ENCODE results near the gene SLIT1.

The SLIT1 gene

DNA sequence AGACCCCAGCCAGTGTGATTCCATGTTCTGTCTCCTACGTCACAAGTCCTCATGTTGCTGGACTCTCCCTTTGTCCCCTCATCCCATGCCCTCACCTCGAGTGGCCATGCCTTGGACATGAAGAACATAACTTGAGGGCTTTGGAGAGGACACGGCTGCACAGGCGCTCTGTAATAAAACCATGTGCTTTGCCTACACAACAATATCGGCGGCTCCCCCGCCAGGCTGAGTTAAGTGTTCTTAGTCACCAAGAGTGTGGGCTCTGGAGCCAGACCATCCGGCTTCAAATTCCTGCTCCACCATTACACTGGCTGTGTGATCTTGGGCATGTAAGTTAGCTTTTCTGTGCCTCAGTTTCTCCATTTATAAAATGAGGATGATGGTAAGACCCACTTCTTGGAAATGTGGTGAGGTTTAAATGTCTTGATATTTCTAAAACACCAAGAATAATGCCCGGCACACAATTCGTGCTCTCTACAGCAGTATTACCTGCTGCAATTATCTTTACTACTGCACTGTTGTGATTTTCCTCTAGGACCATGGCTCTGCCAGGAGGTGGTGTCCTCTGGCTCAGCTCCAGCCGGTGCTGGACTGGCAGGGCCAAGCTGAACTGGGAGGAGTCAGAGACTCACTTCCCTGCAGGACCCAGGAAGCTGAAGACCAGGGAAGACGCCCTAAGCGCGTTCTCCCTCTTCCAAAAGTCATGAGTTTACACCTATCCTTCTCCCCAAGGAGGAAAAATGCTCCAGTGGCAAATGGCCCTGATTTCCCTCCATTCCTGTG is 15.7 kb downstream of the SLIT1 start:
- FAIRE-seq = no peak

- no peak for FAIRE-seq
Observed at GRCh38 chr10:97169063-97169462, 16.7 kb downstream of the SLIT1 start.

GRCh38 chr10:97168645-97169044 is 17.1 kb downstream of the SLIT1 start:
- FAIRE-seq = no peak

GRCh38 chr10:97165499-97165898 is 20.3 kb downstream of the SLIT1 start:
- no peak for FAIRE-seq

GRCh38 chr10:97163781-97164501 is 21.8 kb downstream of the SLIT1 start:
- no peak for FAIRE-seq

DNA sequence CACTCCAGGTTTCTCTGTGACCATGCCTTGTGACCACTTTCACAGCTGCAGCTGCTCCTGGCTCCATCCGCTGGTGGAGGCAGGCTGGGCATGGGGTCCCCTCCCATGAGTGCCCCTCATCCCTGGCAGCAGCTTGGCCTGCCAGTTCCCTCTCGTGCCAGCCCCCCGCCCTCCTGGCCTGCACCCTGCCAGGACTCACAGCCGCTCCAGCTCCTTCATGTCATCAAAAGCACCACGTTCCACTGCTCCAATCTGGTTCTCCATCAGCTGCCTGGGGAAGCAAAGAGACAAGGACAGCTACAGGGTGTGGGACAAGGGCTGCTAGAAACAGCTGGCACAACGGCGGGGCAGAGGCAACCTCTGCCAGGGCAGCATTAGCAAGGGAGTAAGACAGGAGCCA is 22.6 kb downstream of the SLIT1 start:
- no peak for FAIRE-seq

DNA sequence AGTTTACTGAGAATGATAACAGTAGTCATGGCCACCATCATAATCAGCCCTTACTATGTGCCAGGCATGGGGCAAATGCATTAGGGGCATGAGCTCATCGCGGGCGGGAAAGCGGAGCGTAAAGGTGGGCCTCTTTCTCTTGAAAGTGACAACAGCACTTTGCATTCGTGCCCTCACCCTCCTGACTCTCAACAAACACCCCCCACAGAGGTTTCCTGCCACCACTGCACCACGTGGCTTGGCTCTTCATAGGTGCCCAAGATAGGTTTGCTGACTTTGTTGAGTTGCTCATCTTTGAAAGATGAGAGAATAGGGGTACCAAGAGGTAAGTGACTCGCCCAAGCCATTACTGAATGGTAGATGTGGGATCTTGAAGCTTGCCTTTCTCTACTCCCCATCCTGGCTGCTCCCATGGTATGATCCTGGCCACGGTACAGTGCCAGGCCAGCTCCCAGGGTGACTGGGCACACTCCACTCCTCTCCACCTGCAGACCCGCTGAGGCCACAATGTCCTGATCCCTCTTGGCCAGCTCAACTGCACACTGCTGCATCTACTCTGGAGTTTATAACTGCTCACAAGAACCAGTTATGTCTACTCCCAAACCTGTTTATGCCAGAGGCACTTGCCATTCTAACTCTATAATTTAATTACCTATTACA is 26.0 kb downstream of the SLIT1 start:
- FAIRE-seq = no peak

- FAIRE-seq = no peak
Observed at GRCh38 chr10:97157578-97158095, 28.1 kb downstream of the SLIT1 start.

- FAIRE-seq = no peak
Observed at GRCh38 chr10:97154781-97155180, 31.0 kb downstream of the SLIT1 start.

- no peak for FAIRE-seq
Observed at GRCh38 chr10:97154162-97154561, 31.6 kb downstream of the SLIT1 start.

DNA sequence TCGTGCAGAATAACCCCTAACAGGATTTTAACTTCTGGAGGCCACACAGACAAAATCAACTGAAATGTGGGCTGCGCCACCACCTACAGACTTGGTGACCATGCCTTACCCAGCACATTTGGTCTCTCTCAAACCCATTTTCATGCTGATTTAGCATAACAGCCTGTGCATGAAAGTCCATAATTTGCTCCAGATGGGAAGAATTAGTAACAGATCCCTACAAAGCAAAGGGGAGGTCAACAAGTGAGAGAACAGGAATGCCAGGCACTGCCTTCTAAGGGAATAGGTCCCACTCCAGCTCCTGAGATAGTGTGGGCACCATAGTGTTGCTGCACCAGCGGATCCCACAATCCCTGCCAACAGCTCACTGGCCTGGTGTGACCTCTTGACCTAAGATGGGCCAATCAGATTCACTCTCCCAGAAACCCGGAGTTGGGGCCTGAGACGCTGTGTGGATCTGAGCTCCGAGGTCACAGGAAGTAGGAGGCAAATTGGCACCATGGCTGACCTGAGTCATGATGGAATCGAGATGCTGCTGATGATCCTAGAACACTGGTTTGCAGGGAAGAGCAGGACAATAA is 32.4 kb downstream of the SLIT1 start:
- no peak for FAIRE-seq

- no peak for FAIRE-seq
Observed at GRCh38 chr10:97151307-97151914, 34.3 kb downstream of the SLIT1 start.

GRCh38 chr10:97150616-97151015 is 35.1 kb downstream of the SLIT1 start:
- no peak for FAIRE-seq

DNA sequence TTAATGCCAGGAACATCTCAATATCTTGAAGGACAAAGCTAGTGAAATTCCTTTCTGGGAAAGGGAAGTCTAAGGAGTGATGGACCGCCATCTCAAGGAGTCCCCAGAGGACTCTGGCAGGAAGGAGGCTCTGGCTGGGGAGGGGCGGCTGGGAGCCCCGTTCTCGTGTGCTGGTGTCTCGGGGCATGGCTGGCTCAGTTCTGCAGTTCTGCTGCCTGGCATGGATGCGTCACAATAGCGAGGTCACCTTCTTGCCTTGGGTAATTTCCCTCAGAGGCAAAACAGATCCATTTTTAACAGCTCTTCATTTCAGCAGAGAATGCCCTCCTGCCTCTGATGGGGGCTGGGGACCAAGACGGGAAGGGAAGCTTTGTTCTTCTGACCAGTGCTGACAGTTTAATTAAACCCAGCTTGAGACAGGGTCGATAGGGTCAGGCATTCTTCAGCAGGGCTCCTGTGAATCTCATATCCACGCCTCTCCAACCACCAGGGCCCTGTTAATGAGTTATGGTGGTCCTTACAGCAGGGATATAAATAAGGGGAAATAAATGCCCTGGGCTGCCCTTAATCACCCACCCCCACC is 35.7 kb downstream of the SLIT1 start:
- no peak for FAIRE-seq

DNA sequence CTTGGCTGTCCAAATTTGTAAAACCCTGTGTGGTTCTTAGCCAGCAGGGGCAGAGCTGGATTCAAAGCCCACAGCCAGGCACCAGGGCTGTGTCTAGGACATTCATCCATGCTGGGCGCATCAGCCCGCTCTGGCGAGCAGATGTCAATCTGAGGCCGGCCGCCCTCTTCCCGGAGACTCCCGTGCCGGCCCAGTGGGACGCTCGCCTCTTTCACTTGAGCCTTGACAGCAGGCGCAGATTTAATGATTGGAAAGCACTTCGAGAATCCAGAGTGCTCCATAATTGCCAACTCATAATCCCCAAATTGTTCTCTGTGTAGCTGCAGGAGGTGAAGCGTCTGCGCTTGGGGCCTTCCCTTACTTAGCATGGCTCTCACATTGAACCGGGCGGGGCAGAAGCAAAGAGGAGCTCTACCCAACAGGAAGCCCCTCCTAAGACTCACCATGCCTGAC is 36.7 kb downstream of the SLIT1 start:
- no peak for FAIRE-seq

GRCh38 chr10:97144297-97144696 is 41.5 kb downstream of the SLIT1 start:
- FAIRE-seq = no peak

GRCh38 chr10:97142834-97143233 is 42.9 kb downstream of the SLIT1 start:
- no peak for FAIRE-seq

GRCh38 chr10:97140902-97141745 is 44.6 kb downstream of the SLIT1 start:
- no peak for FAIRE-seq

- no peak for FAIRE-seq
Observed at GRCh38 chr10:97140049-97140846, 45.5 kb downstream of the SLIT1 start.

- FAIRE-seq = no peak
Observed at GRCh38 chr10:97139651-97140048, 46.1 kb downstream of the SLIT1 start.

Measured in endometrium (tissue), 2 donors.